Neural crest cell (in vitro differentiated cells): ENCODE measurements around the gene GRK5. TPM values are rescaled to one million over a fixed set of nuclear protein-coding genes. Genes with fewer than 3 reads are reported as not detected.

Experiments used
- DNase-seq: peaks from one replicate; pipeline ENCODE4 v3.0.0; 2021; ENCODE audit warnings: low read depth, mixed read lengths, low spot score
- H3K27ac Mint-ChIP-seq: one replicate; pipeline ENCODE4 v1.8.0; 2021; ENCODE audit warnings: mild to moderate bottlenecking, mixed read lengths; ENCODE audit not compliant: unreplicated experiment
- H3K27me3 Mint-ChIP-seq: 2 replicates; pipeline ENCODE4 v1.8.0; 2021; ENCODE audit warnings: low read depth, mild to moderate bottlenecking, mixed read lengths
- H3K36me3 Mint-ChIP-seq: 2 replicates; pipeline ENCODE4 v1.8.0; 2021; ENCODE audit warnings: low read depth, mild to moderate bottlenecking, mixed read lengths
- H3K4me1 Mint-ChIP-seq: 2 replicates; pipeline ENCODE4 v1.8.0; 2021; ENCODE audit warnings: mixed read lengths
- H3K4me3 Mint-ChIP-seq: one replicate; pipeline ENCODE4 v1.8.0; 2021; ENCODE audit warnings: mild to moderate bottlenecking, mixed read lengths
- H3K9me3 Mint-ChIP-seq: 2 replicates; pipeline ENCODE4 v1.8.0; 2021; ENCODE audit warnings: mixed read lengths
- CTCF ChIP-seq: fragments of 200-600 bp; sonication (generic); conservative IDR thresholded peaks from 2 replicates; pipeline ENCODE4 v1.5.0; 2021; ENCODE audit warnings: antibody characterized with exemption, mild to moderate bottlenecking
- total RNA-seq: library from RNA; stranded (reverse); gene quantifications from 2 replicates; pipeline ENCODE4 v1.2.1, GENCODE V29; 2021

The GRK5 gene
- total RNA-seq, 1 donor from 2014 or later, result 13.5 TPM

GRCh38 chr10:119298810-119299209 is 91.4 kb downstream of the GRK5 start:
- Mint-ChIP-seq H3K4me1 (peaks cover 7% of the 10 kb centered on the region), H3K27me3 (no peaks in the 10 kb centered on the region), H3K36me3 (peaks cover 16% of the 10 kb centered on the region), H3K4me3 (no peak overlapping the region), H3K27ac (no peak overlapping the region), H3K9me3 (peaks cover 4% of the 10 kb centered on the region)
- no peak for DNase-seq
- TF ChIP-seq CTCF, result no peak

- Mint-ChIP-seq H3K4me1 (peaks cover 6% of the 10 kb centered on the region), H3K4me3 (no peak overlapping the region), H3K9me3 (peaks cover 4% of the 10 kb centered on the region), H3K27ac (no peak overlapping the region), H3K27me3 (no peaks in the 10 kb centered on the region), H3K36me3 (peaks cover 16% of the 10 kb centered on the region)
- DNase-seq, result no peak
- no peak for TF ChIP-seq CTCF
These were observed 92.2 kb downstream of the GRK5 start for GRCh38 chr10:119299531-119299930.

- TF ChIP-seq CTCF, result no peak
- Mint-ChIP-seq H3K4me1 (peaks cover 6% of the 10 kb centered on the region), H3K4me3 (no peak overlapping the region), H3K9me3 (peaks cover 4% of the 10 kb centered on the region), H3K27ac (no peak overlapping the region), H3K27me3 (no peaks in the 10 kb centered on the region), H3K36me3 (peaks cover 11% of the 10 kb centered on the region)
- no peak for DNase-seq
These were observed 94.0 kb downstream of the GRK5 start for GRCh38 chr10:119301397-119301796.

- Mint-ChIP-seq H3K27ac (no peak overlapping the region), H3K4me1 (peaks cover 6% of the 10 kb centered on the region), H3K36me3 (peaks cover 6% of the 10 kb centered on the region), H3K4me3 (no peak overlapping the region), H3K9me3 (peaks cover 1% of the 10 kb centered on the region), H3K27me3 (no peaks in the 10 kb centered on the region)
- no peak for TF ChIP-seq CTCF
- DNase-seq, result no peak
These were observed 94.8 kb downstream of the GRK5 start for GRCh38 chr10:119302172-119302571.

GRCh38 chr10:119302591-119303253 is 95.4 kb downstream of the GRK5 start:
- Mint-ChIP-seq H3K36me3 (peaks cover 3% of the 10 kb centered on the region), H3K27me3 (no peaks in the 10 kb centered on the region), H3K4me3 (no peak overlapping the region), H3K27ac (no peak overlapping the region), H3K4me1 (peaks cover 6% of the 10 kb centered on the region), H3K9me3 (no peaks in the 10 kb centered on the region)
- DNase-seq, result no peak
- no peak for TF ChIP-seq CTCF
